HUDEP-2 (cell line): ENCODE data around the gene WDFY4.

Experiments
- DNase-seq, 76 experiments: peaks; one replicate each; lab custom pipeline; 2025; ENCODE audit not compliant: unreplicated experiment in 76 of 76; lab: John Stamatoyannopoulos, UW

WDFY4 gene

GRCh38 chr10:48805848-48806247 lies 121.2 kb downstream of the WDFY4 start:
- no peak for DNase-seq

GRCh38 chr10:48806342-48806741 lies 121.7 kb downstream of the WDFY4 start:
- DNase-seq, result no peak

GRCh38 chr10:48807791-48808470 lies 123.3 kb downstream of the WDFY4 start:
- DNase-seq, result no peak

DNA sequence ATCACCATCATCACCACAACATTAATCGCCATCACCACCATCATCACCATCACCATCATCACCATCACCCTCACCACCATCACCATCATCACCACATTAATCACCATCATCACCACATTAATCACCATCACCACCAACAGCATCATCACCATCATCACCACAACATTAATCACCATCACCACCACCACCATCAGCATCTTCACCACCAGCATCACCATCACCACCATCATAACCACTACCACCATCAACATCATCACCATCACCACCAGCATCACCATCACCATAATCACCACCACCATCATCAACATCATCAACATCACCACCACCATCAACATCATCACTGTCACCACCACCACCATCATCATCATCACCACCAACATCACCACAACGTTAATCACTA lies 124.6 kb downstream of the WDFY4 start:
- no peak for DNase-seq

GRCh38 chr10:48811461-48811860 lies 126.8 kb downstream of the WDFY4 start:
- DNase-seq, result no peak

DNA sequence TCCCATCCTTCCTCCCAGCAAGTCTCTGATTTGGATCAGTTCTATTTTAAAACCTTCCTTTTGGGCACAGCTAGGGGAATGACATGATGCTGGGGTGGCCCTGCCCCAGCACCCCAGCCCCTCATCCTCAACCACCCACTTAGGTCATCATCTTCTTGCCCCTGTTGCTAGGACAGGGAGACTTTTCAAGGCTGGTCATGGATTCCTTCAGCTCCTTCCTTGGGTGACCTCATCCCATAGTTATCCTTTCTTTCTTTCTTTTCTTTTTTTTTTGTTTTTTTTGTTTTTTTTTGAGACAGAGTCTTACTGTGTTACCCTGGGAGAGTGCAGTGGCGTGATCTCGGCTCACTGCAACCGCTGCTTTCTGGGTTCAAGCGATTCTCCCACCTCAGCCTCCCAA lies 127.2 kb downstream of the WDFY4 start:
- no peak for DNase-seq

DNA sequence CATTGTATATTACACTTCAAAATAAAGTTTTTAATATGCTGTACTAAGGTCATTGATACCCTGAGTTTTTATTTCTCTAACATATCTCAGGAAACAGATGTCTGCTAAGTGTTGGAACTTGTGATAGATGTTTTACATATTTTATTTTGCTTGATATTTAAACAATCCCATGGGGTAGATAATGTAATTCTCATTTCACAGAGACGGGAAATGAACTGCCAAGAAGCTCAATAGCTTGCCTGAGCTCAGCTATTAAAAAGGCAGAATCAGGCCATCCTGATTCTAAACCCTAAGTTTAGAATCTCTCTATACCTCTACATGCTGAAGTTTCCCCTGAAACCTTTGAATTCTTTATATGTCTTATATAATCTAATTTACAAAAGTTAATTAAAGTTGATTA lies 128.6 kb downstream of the WDFY4 start:
- no peak for DNase-seq

- DNase-seq, result no peak
These were observed 129.2 kb downstream of the WDFY4 start for GRCh38 chr10:48813825-48814224.

GRCh38 chr10:48814933-48815332 lies 130.3 kb downstream of the WDFY4 start:
- no peak for DNase-seq

DNA sequence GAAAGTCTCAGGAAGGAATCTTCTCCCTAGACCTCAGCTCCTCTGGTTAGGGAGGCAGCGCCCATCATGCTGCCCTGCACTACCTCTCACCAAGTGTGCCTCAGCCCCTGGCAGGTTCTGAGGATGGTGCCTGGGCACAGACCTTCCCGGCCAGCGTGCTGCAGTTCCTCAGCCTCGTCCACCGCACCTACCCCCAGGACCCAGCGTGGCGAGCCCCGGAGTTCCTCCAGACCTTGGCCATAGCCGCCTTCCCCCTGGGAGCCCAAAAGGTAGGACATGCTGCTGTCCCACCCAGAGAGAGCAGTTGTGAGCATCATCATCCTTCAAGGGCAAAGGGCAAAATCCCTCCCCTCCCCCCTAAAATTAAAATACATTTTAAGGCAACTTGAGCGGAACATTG lies 132.5 kb downstream of the WDFY4 start:
- no peak for DNase-seq

DNA sequence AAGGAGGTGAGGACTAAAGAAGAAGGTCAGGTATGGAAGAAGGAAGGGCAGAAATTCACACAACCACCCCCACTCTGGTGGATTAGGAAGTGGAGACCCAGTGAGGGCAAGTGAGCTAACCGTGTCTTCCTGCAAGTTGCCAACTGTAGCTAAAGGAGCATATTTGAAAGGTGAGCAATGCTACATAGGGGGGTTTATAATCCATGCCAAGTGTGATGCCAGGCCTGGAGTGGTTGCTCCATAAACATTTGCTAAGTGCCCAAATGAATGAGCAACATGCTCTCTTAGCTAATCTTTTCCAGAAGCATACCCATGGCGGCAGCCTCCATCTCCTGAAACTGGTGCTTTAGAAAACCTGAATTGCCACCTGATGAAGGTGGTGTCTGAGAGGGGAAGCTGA lies 133.4 kb downstream of the WDFY4 start:
- no peak for DNase-seq

DNA sequence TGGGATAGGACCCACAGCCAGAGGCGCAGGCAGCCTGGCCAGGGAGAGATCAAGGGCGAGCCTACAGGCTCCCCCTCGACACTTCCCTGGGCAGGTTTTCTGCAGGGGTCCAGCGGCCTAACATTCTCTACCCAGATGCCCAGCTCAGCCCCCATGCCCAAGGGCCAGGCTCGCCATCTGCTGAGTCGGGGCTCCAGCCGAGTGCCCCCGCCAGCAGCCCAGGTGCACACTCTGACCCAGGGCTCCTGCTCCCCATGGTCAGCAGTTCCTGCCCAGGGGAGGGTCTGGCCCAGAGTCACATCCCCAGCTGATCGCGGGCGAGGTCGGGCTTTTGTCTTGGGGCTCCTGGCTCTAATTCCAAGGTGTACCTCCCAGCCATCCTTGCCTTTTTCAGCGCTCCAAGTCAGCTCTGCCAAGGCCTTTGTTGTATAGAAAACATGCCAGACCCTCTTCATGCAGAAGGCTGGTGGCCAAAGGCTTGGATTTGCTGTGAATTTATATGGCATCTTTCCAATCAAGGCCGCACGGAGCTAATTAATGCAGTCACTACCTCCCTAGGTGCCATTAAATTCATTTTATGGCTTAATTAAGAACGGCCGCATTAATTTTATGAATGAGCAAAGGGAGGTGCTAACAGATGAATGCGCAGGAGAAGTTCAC lies 134.3 kb downstream of the WDFY4 start:
- DNase-seq, result no peak

DNA sequence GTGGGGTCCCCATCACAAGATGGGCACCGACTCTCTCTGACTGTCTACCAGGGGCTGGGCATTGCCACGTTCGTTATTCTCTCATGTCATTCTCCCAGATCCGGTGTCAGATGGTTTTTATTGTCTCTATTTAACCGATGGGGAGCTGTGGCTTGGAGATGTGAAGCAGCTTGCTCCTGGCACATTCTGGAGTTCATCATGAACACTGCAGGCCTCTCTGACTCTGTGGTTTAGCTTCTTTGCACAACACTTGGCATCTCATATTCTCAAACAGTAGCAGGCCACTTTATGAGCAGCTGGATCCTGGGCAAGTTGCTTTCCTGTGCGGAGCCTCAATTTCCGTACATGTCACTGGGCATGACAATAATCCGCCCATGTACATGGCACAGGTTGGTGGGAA lies 135.1 kb downstream of the WDFY4 start:
- DNase-seq, result no peak

DNA sequence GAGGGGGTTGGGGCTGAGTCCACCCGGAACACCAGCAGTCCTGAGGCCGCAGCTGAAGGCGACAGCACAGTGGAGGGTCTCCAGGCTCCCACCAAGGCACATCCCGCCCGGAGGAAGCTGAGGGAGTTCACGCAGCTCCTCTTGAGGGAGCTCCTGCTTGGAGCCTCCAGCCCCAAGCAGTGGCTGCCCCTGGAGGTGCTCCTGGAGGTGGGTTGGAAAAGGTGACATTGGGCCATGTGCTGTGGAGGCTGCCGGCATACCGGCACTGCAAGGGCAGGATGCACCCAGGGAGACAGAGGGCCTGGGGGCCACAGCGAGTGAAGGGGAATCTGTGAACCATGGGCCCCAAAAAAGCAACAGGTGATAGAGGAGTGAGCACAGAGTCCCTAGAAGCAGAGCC lies 135.6 kb downstream of the WDFY4 start:
- DNase-seq, result no peak

DNA sequence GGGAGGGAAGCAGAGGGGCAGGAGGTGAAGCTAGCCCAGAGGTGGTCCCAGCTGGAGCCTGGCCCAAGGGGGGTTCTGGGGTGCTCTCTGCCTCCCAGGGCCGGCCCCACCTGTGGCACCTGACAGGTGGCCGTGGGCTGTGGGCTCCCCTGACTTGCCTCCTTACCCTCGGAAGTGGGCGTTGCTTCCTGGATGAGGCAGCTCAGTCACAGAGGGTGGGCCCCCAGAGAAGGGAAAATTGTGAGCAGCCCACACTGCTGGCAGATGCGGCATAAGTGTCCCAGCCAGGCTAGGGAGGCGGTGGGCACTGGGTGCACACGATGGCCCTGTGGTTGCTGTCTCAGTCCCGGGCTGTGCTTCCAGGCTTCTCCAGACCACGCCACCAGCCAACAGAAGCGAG lies 136.0 kb downstream of the WDFY4 start:
- no peak for DNase-seq

GRCh38 chr10:48821111-48821510 lies 136.4 kb downstream of the WDFY4 start:
- DNase-seq, result no peak

DNA sequence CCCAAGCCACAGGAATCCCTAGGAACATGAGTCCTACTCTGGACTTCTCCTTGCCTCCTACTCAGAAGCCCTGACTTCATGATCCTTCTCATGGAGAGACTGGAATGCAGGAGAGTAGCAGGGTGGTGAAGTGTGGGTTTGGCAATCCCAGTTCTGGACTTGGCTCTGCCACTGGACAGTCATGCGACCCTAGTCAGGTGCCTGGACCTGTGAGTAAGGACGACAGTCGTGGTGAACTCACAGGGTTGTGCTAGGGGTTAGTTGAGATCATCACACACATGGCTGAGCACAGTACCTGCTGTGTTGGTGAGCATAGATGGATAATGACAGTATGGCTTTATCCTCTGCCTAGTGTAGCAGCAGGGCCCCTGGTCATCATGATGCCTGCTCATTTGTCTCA lies 137.0 kb downstream of the WDFY4 start:
- no peak for DNase-seq

DNA sequence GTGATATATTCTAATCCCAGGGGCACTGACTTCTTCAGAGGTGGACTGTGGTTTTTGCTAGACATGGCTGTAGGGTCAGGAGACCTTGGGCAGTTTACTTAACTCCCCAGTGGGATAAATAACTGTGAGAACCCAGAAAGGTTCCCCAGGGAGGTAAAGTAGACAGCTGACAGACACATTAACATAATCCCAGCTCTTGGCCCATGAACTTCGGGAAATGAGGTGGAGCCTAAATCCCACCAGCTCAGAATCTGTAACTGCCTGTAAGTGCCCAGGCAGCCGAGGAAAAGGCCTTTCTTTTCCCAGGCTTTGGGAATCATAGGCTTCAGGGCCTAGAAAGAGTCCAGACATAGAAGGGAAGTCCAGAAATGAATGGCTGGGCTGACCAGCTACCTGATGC lies 149.0 kb downstream of the WDFY4 start:
- DNase-seq, result no peak

- no peak for DNase-seq
These were observed 149.7 kb downstream of the WDFY4 start for GRCh38 chr10:48834189-48834965.

DNA sequence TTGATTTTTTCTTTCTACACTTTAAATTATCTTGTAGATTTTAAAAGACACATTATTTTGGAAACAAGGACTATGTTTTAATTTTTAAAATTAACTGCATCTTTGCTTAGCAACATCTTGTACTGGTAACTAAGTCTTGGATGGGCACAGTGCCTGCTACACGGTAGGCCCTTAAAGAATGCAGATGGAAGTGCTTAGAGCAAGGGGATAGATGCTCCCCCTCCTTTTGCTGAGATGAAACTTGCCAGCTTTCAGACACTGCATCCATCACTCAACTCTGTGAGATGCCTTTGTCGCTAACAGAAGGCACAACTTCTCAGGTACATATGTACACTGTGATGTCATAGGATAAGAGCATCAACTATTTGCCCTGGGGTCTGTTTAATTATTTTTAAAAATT lies 151.1 kb downstream of the WDFY4 start:
- DNase-seq, result no peak

DNA sequence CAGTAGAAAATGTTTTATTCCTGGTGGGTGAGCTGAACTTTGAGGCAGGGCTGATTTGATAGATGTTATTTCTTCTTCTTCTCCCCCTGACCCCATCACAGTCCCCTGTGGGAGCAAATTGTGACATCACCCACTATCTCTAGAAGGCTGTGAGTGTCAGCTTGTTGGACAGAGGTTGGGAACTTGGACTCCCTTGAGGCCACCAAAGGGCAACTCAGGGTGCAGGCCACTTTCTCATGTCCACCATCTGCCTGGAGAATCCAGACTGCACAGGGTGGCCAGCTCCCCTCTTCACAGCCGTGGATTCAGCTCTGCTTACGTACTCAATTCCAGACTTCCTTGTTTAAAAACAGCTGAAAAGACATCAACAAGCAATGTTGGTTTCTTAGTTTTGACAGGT lies 151.9 kb downstream of the WDFY4 start:
- DNase-seq, result no peak

DNA sequence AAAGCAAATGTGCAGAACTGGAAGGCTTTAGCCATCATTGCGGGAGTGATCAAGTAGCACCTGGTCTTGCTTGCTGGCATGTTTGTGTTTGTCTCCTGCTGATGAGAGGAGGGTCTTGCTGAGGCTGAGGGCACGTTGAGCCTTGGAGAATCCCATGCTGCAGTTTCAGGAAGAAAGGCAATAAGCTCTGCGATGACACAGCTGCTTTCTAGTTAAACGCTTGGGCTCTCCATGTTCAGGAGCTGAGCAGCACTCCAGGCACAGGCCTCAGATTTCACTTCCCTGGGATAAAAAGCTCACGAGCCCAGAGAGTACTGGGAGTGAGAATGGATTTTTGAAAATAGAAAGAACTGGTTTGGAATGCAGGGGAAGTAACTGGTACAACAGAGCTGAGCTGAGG lies 154.2 kb downstream of the WDFY4 start:
- DNase-seq, result no peak
